PFSK-1 (cell line): ENCODE data around the gene CDHR3.

Experiments
- FOXP2 ChIP-seq: optimal IDR thresholded peaks from 2 replicates; pipeline ENCODE3; 2011; ENCODE audit warnings: borderline replicate concordance, control low read depth, inconsistent platforms; ENCODE audit not compliant: insufficient read depth; ENCODE audit errors: extremely low read length, extremely low read depth
- POLR2AphosphoS5 ChIP-seq: IDR thresholded peaks from 2 replicates; pipeline ENCODE4 v1.6.1; 2012; ENCODE audit warnings: low read depth, mild to moderate bottlenecking, control low read depth, low read length, moderate library complexity
- REST ChIP-seq, 2 experiments: IDR thresholded peaks; 2 replicates each; pipeline versions ENCODE4 v1.6.1 to v1.8.0; 2011 to 2012; ENCODE audit warnings: low read depth in 2 of 2, low read length in 2 of 2, control low read depth in 1 of 2, inconsistent platforms in 1 of 2, mild to moderate bottlenecking in 1 of 2, moderate library complexity in 1 of 2; ENCODE audit not compliant: insufficient read depth in 1 of 2
- SIN3A ChIP-seq: IDR thresholded peaks from 2 replicates; pipeline ENCODE4 v1.6.1; 2012; ENCODE audit warnings: mild to moderate bottlenecking, low read length, moderate library complexity, borderline replicate concordance; ENCODE audit not compliant: insufficient read depth
- TAF1 ChIP-seq: IDR thresholded peaks from 2 replicates; pipeline ENCODE4 v1.6.1; 2012; ENCODE audit warnings: low read length, control low read depth, borderline replicate concordance; ENCODE audit not compliant: insufficient read depth

- TF ChIP-seq POLR2AphosphoS5 (no peak), REST (IDR thresholded peaks at IDR 0.05; ENCODE audit: insufficient read depth in 1 of 2, low read depth in 2 of 2, low read length in 2 of 2) (no peak), TAF1 (no peak), SIN3A (no peak), FOXP2 (no peak)
Measured at GRCh38 chr7:105985672-105986215, 22.7 kb downstream of the CDHR3 start.
